ENCODE results near the gene EGFLAM.

EGFLAM gene

DNA sequence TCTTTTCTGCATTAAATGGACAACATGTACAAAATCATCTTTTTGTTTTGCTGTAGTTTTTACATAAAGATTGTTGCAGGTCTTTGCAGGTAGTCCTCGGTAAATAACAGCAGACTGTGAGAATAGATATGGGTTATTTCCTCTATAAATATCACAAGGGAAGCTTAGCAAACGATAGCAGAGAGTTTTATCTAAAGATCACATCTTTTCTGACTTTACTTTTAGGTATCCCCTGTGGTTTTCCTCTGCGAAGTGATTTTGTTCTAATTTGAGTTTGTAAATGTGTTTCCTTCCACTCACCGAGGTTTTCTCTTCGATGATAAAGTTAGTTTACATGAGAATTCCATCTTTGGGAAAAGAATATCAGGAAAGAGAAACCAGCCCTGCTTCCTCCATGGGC, 109.6 kb downstream of the EGFLAM start:
- TF ChIP-seq, protein P1, sequence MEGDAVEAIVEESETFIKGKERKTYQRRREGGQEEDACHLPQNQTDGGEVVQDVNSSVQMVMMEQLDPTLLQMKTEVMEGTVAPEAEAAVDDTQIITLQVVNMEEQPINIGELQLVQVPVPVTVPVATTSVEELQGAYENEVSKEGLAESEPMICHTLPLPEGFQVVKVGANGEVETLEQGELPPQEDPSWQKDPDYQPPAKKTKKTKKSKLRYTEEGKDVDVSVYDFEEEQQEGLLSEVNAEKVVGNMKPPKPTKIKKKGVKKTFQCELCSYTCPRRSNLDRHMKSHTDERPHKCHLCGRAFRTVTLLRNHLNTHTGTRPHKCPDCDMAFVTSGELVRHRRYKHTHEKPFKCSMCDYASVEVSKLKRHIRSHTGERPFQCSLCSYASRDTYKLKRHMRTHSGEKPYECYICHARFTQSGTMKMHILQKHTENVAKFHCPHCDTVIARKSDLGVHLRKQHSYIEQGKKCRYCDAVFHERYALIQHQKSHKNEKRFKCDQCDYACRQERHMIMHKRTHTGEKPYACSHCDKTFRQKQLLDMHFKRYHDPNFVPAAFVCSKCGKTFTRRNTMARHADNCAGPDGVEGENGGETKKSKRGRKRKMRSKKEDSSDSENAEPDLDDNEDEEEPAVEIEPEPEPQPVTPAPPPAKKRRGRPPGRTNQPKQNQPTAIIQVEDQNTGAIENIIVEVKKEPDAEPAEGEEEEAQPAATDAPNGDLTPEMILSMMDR (IDR thresholded peaks at IDR 0.05; ENCODE audit: low read length, missing control alignments): no peak
- no peak for DNase-seq (ENCODE audit: low read depth)
- no peak overlapping the region for H3K4me3 ChIP-seq (replicated peaks; ENCODE audit: low read depth, low read length)

DNA sequence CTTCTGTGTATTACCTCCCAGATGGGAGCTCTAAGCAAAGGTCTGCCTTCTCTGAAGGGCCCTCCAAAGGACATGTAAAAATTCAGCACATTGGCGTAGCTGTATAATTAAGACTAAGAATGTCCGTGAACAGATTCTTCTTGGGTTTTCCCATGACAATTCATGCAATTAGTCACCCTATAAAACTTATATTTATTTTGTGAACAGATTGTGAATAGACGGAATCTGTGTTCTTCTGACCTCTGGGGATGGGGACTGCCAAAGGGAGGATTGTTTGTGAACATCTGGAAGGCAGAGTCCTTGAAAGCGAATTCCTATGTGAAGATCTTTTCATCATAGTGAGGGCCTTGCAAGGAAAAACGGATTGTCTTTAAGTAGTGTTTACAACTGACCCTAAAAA, 111.3 kb downstream of the EGFLAM start:
- TF ChIP-seq, protein P1 (IDR thresholded peaks at IDR 0.05; ENCODE audit: low read length, missing control alignments): no peak
- DNase-seq (ENCODE audit: low read depth): no peak
- no peak overlapping the region for H3K4me3 ChIP-seq (replicated peaks; ENCODE audit: low read depth, low read length)

DNA sequence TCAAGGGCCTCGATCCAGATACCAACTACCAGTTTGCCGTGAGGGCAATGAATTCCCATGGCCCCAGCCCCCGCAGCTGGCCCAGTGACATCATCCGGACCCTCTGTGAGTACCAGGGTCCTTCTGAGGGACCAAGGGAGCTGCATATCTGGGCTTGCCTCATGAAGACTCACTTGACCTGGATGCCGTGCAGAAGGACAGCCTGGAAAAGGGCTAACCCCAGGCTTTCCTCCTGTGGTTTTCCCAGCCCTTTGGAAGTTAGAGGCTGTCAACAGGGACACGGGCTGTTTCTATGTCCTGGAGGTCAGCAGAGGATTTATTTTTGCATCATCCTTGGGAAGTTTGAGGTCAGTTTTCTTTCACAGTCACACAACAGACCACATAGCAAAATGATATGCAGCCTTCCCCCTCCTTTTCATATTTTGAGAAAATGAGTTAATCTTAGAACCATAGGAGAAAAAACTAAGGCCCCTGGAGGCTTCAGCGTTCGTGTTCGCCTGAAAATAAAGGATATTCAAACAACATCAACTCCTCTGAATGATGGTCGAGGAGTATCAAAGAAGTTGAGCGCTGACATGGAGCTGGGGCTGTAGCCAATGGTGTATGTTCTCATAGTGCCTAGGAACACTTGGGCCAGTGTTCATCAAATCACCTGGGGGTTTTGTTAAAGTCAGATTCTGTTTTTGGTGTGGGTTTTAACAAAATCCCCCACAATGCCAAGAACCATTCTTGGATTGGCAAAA, 112.2 kb downstream of the EGFLAM start:
- no peak for DNase-seq (ENCODE audit: low read depth)
- TF ChIP-seq, protein P1 (IDR thresholded peaks at IDR 0.05; ENCODE audit: low read length, missing control alignments): no peak
- H3K4me3 ChIP-seq (replicated peaks; ENCODE audit: low read depth, low read length): no peak overlapping the region

DNA sequence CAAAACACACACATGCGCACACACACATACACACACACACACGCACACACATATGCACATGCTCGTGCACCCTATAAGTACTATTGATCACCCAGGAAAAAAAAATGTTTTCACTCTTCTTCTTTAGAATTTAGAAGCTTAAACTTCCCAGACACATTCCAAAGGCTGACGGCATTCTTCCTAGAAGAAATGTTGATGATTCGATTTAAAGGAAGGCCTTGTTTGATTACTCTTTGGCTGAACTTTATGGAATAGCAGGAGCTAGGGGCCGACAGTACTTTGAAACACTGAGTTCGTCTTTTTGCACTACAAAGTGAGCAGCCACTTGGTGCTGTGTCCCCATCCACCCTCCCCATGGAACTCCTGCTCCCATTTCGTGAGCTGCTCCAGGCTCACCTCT, 113.2 kb downstream of the EGFLAM start:
- DNase-seq (ENCODE audit: low read depth): no peak
- H3K4me3 ChIP-seq (replicated peaks; ENCODE audit: low read depth, low read length): no peak overlapping the region
- TF ChIP-seq, protein P1 (IDR thresholded peaks at IDR 0.05; ENCODE audit: low read length, missing control alignments): no peak

DNA sequence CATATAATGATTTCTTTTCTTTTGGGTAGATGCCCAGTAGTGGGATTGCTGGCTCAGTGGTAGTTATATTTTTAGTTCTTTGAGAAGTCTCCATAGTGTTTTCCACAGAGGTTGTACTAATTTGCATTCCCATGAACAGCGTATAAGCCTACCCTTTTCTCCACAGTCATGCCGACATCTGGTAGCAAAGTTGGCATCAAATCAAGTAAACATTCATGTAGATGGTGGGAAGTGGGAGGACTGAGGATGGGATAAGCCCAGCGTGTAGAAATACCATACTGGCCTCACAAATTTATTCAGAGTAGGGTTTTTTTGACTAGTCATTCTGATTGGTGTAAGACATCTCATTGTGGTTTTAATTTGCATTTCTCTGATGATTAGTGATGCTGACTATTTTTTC, 115.4 kb downstream of the EGFLAM start:
- peak; percentile 58 for DNase-seq (ENCODE audit: low read depth)
- TF ChIP-seq, protein P1 (IDR thresholded peaks at IDR 0.05; ENCODE audit: low read length, missing control alignments): no peak
- no peak overlapping the region for H3K4me3 ChIP-seq (replicated peaks; ENCODE audit: low read depth, low read length)

DNA sequence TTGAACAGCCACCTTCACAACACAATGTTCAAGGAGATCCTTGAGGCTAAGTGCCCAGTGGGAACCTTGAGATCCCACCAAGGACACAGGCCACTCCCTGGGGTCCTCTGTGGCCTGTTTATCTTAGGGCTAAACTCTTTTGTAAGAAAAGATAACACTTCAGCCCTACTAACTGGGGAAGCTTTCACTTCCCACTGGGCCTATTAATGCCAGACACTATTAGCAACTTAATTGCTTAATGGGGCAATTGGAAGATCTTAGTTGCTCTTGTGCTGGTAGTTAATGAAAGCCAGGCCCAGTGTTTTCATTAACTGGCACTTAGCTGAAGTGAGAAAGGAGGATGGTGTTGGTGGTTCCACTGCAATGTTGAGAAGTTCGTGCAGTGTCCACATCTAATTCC, 117.1 kb downstream of the EGFLAM start:
- no peak for DNase-seq (ENCODE audit: low read depth)
- TF ChIP-seq, protein P1 (IDR thresholded peaks at IDR 0.05; ENCODE audit: low read length, missing control alignments): no peak
- no peak overlapping the region for H3K4me3 ChIP-seq (replicated peaks; ENCODE audit: low read depth, low read length)

DNA sequence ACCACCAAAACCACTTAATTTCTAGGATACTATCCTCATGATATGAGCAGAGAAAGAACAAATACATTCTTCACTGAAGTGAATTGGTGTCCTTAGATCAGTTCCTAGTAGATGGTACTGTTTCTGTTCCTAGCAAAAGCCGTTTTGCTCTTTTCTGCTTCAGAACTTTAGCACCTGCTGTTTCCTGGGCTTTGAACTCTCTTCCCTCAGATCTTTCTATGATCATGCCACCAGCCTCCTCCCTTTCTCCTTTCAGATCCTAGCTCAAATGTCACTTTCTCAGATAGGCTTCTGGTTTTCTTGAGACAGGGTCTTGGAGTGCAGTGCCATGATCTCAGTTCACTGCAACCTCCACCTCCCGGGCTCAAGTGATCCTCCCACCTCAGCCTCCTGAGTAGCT, 118.0 kb downstream of the EGFLAM start:
- TF ChIP-seq, protein P1 (IDR thresholded peaks at IDR 0.05; ENCODE audit: low read length, missing control alignments): no peak
- H3K4me3 ChIP-seq (replicated peaks; ENCODE audit: low read depth, low read length): no peak overlapping the region
- no peak for DNase-seq (ENCODE audit: low read depth)
